GM23248 (cell line): ENCODE measurements around the gene PRKCE. TPM values are rescaled to one million over a fixed set of nuclear protein-coding genes. Genes with fewer than 3 reads are reported as not detected.

Source experiments
- DNase-seq: peaks from one replicate; pipeline ENCODE4 v3.0.0-alpha.2; 2015
- H2AFZ ChIP-seq: fragments of 200-600 bp; sonication (generic); 2 replicates; pipeline ENCODE4 v1.6.1; 2016; ENCODE audit warnings: antibody characterized with exemption
- H3F3A ChIP-seq: fragments of 200-600 bp; sonication (generic); 2 replicates; pipeline ENCODE4 v1.6.1; 2016; ENCODE audit warnings: mild to moderate bottlenecking, antibody characterized with exemption, mixed run types; ENCODE audit not compliant: insufficient read depth
- H3K27ac ChIP-seq: fragments of 200-600 bp; sonication (generic); 2 replicates; pipeline ENCODE4 v1.5.1; 2016; ENCODE audit warnings: mild to moderate bottlenecking
- H3K27me3 ChIP-seq: fragments of 200-600 bp; sonication (generic); replicated peaks from 2 replicates; pipeline ENCODE4 v1.6.1; 2016; ENCODE audit warnings: mild to moderate bottlenecking; ENCODE audit not compliant: insufficient read depth
- H3K36me3 ChIP-seq: fragments of 200-600 bp; sonication (generic); 2 replicates; pipeline ENCODE4 v1.6.1; 2016; ENCODE audit warnings: low read depth, mild to moderate bottlenecking
- H3K4me1 ChIP-seq: fragments of 200-600 bp; sonication (generic); 2 replicates; pipeline ENCODE4 v1.6.1; 2016; ENCODE audit warnings: mild to moderate bottlenecking; ENCODE audit not compliant: insufficient read depth
- H3K4me2 ChIP-seq: fragments of 200-600 bp; sonication (generic); one replicate; pipeline ENCODE4 v1.6.1; 2016; ENCODE audit warnings: mild to moderate bottlenecking; ENCODE audit not compliant: unreplicated experiment
- H3K4me3 ChIP-seq: fragments of 200-600 bp; sonication (generic); 2 replicates; pipeline ENCODE4 v1.5.1; 2016; ENCODE audit warnings: mild to moderate bottlenecking
- H3K79me2 ChIP-seq: fragments of 200-600 bp; sonication (generic); 2 replicates; pipeline ENCODE4 v1.6.1; 2016; ENCODE audit warnings: mild to moderate bottlenecking; ENCODE audit not compliant: insufficient read depth
- H3K9ac ChIP-seq: fragments of 200-600 bp; sonication (generic); 2 replicates; pipeline ENCODE4 v1.6.1; 2016; ENCODE audit warnings: mild to moderate bottlenecking
- H3K9me2 ChIP-seq: fragments of 200-600 bp; sonication (generic); 2 replicates; pipeline ENCODE4 v1.6.1; 2016; ENCODE audit warnings: mixed run types, mild to moderate bottlenecking, moderate library complexity; ENCODE audit not compliant: insufficient read depth
- H3K9me3 ChIP-seq: fragments of 200-600 bp; sonication (generic); one replicate; pipeline ENCODE4 v1.6.1; 2017; ENCODE audit warnings: low read depth
- H4K20me1 ChIP-seq: fragments of 200-600 bp; sonication (generic); 2 replicates; pipeline ENCODE4 v1.6.0; 2016; ENCODE audit not compliant: insufficient read depth
- EZH2 ChIP-seq: fragments of 200-600 bp; sonication (generic); IDR thresholded peaks from 2 replicates; pipeline ENCODE4 v1.6.1; 2018; ENCODE audit warnings: antibody characterized with exemption, mild to moderate bottlenecking; ENCODE audit not compliant: insufficient read depth, poor library complexity, severe bottlenecking
- EZH2phosphoT487 ChIP-seq: fragments of 200-600 bp; sonication (generic); IDR thresholded peaks from 2 replicates; pipeline ENCODE4 v1.6.1; 2018; ENCODE audit warnings: antibody characterized with exemption, moderate library complexity, mild to moderate bottlenecking, low read depth; ENCODE audit not compliant: insufficient read depth
- WGBS, 2 experiments: methylation state at CpG; one replicate each; pipeline ENCODE4 v1.1.6; 2015 to 2017; ENCODE audit warnings: low lambda C conversion rate in 2 of 2, low coverage in 1 of 2; ENCODE audit errors: missing lambda C conversion rate in 2 of 2; 5-methylcytosine and 5-hydroxymethylcytosine counted together
- in situ Hi-C: fragments of 300-500 bp; cut with MboI; formaldehyde crosslinking; loops from 2 replicates; pipeline ENCODE4 v1.15.0; 2020
- polyA plus RNA-seq: library from polyadenylated mRNA; unstranded; fragments of >200 nt; fragmentation: Nextera tagmentation; extraction: Ambion mirVana; gene quantifications from 2 replicates; pipeline ENCODE4 v1.2.1, GENCODE V29; 2016
- total RNA-seq: library from RNA; depleted of rRNA; stranded (reverse); fragments of >200 nt; shearing (Covaris generic); gene quantifications from 2 replicates; pipeline ENCODE4 v1.2.3, GENCODE V29; 2014

Gene PRKCE
- total and polyA plus RNA-seq, 2 experiments from 2014 or later, result 5.9 to 7.0 TPM

DNA sequence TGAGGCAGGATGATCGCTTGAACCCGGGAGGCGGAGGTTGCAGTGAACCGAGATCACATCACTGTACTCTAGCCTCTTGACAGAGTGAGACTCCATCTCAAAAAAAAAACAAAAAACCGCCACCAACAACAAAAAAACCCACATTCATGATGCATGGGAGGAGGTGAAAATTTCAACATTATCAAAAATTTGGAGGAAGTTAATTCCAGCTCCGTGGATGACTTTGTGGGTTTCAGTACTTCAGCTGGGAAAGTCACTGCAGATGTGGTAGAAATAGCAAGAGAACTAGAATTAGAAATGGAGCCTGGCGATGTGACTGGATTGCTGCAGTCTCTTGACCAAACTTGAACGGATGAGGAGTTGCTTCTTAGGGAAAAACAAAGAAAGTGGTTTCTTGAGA is 74.3 kb downstream of the PRKCE start:
- peaks cover 88% of the 10 kb centered on the region for H3K79me2 ChIP-seq
- in situ Hi-C loops, result no loop called here
- peaks cover 11% of the 10 kb centered on the region; the same call in 1 of the 2 replicates for H3F3A ChIP-seq
- no peak overlapping the region for H3K27ac ChIP-seq
- no peak overlapping the region for H3K9ac ChIP-seq
- no peaks in the 10 kb centered on the region for H3K9me2 ChIP-seq
- H3K27me3 ChIP-seq, result no peaks in the 10 kb centered on the region
- no peaks in the 10 kb centered on the region for H4K20me1 ChIP-seq
- H3K4me3 ChIP-seq, result no peak overlapping the region
- no peak overlapping the region for H2AFZ ChIP-seq
- WGBS, 2 experiments, result 91 to 93% methylated on average over 8 of the region's 8 CpGs
- H3K4me1 ChIP-seq, result peaks cover 10% of the 10 kb centered on the region
- DNase-seq, result no peak
- no peak overlapping the region for H3K4me2 ChIP-seq
- H3K9me3 ChIP-seq, result no peaks in the 10 kb centered on the region
- H3K36me3 ChIP-seq, result no peaks in the 10 kb centered on the region
- TF ChIP-seq EZH2phosphoT487, result no peak

DNA sequence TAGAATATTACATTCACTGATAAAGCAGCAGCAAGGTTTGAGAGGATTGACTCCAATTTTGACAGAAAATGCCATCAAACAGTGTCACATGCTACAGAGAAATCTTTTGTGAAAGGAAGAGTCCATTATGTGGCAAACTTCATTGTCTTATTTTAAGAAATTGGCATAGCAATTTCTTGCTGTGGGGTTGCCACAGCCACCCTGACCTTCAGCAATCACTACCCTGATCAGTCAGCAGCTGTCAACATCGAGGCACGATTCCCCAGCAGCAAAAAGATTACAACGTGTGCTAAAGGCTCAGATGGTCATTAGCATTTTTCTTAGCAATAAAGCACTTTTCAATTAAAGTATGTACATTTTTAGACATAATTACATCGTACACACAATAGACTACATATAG is 74.7 kb downstream of the PRKCE start:
- Histone ChIP-seq H3K36me3 (no peaks in the 10 kb centered on the region), H3K9me3 (no peaks in the 10 kb centered on the region), H3K9me2 (no peaks in the 10 kb centered on the region), H3K9ac (no peak overlapping the region), H3F3A (peaks cover 11% of the 10 kb centered on the region; the same call in 1 of the 2 replicates), H3K4me2 (no peak overlapping the region), H3K79me2 (peaks cover 88% of the 10 kb centered on the region), H4K20me1 (no peaks in the 10 kb centered on the region), H3K4me3 (no peak overlapping the region), H2AFZ (no peak overlapping the region), H3K27ac (no peak overlapping the region), H3K27me3 (no peaks in the 10 kb centered on the region), H3K4me1 (peaks cover 10% of the 10 kb centered on the region)
- no peak for TF ChIP-seq EZH2phosphoT487
- TF ChIP-seq EZH2, result no peak
- 71 to 74% methylated on average over 4 of the region's 4 CpGs for WGBS, 2 experiments
- in situ Hi-C loops, result no loop called here
- DNase-seq, result no peak

DNA sequence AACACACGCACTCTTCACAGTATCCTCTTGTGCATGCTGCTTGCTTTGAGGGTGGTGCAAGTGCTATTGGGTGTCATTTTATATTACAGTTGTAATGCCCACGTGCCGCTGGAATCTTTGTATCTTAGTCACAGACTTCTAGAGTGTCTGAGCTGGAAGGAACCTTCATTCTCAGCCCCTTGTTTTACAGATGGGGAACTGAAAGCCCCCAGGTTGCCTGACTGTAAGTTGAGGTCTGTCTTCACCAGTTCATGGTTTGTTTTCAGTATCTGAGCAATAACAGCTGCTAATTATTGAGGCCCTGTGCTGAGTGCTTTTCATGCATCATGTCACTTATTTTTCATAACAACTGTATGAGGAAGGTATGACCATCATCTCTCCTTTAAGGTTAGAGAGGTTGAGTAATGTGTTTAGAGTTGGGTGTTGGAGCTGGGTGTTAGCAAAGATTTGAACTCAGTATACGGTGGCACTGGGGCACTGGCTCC is 77.0 kb downstream of the PRKCE start:
- Histone ChIP-seq H3K79me2 (peaks cover 87% of the 10 kb centered on the region), H3K27ac (no peak overlapping the region), H3K9me2 (no peaks in the 10 kb centered on the region), H2AFZ (no peak overlapping the region), H3K4me1 (peaks cover 3% of the 10 kb centered on the region; the same call in 1 of the 2 replicates), H3F3A (peaks cover 9% of the 10 kb centered on the region; the same call in 1 of the 2 replicates), H4K20me1 (no peaks in the 10 kb centered on the region), H3K36me3 (no peaks in the 10 kb centered on the region), H3K27me3 (no peaks in the 10 kb centered on the region), H3K4me3 (no peak overlapping the region), H3K9ac (no peak overlapping the region), H3K4me2 (no peak overlapping the region), H3K9me3 (no peaks in the 10 kb centered on the region)
- 89 to 94% methylated on average over 4 of the region's 4 CpGs for WGBS, 2 experiments
- DNase-seq, result no peak
- TF ChIP-seq EZH2 (no peak), EZH2phosphoT487 (no peak)
- in situ Hi-C loops, result no loop called here

DNA sequence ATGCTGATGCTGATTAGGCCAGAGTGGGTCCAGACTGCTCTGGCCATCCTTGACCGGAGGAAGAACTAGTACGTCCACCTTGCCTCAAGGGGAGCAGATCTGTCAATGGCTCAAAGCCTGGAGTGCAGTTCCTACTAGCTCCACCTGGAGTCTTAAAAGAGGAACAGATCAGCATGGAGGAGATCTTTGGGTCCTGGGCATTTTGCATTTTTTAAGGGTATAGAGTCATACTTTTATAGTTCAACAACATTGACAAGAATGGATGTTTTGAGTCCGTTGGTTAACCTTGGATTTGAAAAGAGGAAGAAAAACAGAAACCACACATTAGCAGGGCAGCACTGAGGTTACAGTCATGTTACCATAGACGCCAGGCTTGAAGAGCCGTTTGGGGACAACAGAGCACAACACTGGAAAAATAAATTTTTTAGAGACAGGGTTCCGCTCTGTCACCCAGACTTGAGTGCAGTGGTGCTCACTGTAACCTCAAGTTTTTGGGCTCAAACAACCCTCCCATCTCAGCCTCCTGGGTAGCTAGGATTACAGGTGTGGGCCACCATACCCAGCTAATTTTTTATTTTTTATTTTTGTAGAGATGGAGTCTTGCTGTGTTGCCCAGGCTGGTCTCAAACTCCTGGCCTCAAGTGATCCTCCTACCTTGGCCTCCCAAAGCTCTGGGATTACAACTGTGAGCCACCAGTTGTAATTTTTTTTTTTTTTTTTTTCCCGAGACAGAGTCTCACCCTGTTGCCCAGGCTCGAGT is 78.5 kb downstream of the PRKCE start:
- Histone ChIP-seq H3K4me1 (no peaks in the 10 kb centered on the region), H3K79me2 (peaks cover 79% of the 10 kb centered on the region), H3K4me2 (no peak overlapping the region), H3K36me3 (no peaks in the 10 kb centered on the region), H3F3A (no peaks in the 10 kb centered on the region), H3K4me3 (no peak overlapping the region), H3K9ac (no peak overlapping the region), H3K27me3 (no peaks in the 10 kb centered on the region), H3K27ac (no peak overlapping the region), H3K9me3 (no peaks in the 10 kb centered on the region), H4K20me1 (no peaks in the 10 kb centered on the region), H3K9me2 (no peaks in the 10 kb centered on the region), H2AFZ (no peak overlapping the region)
- in situ Hi-C loops, result no loop called here
- WGBS, 2 experiments, result 93% methylated on average over 8 of the region's 8 CpGs
- TF ChIP-seq EZH2phosphoT487, result no peak
- TF ChIP-seq EZH2, result no peak
- DNase-seq, result no peak
